Activated CD8-positive, alpha-beta memory T cell treated with anti-CD3 and anti-CD28 coated beads, Interleukin-2, amount 50 U/mL, for 1 hour (primary cell): ENCODE data around the gene AGPAT1.
"Not testable (repeated sequence)": the region's sequence is repeated elsewhere in the genome, so short reads cannot be mapped to it uniquely, and the experiment has no call there.

Experiments used
- DNase-seq: peaks from one replicate; pipeline ENCODE4 v3.0.0-alpha.2; 2020; ENCODE audit errors: extremely low read depth

Gene AGPAT1

DNA sequence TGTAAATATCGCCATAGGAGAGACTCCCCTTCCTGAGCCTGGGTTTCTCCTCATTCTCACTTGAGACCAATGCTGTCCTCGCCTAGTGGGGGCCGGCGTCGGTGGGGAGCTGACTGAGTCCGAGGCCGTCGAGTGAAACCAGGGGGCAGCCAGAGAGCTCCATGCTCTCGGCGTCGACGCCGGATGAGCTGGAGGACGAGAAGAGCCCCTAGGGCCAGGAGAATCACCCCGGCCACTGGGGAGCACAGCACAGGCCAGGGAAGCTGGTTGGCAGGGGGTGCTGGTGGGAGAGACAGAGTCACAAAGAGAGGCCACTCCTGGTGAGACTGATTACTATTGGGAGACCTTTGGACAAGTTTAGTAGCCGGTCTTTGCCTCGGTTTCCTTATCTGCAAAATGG lies 23.0 kb upstream of the AGPAT1 start:
- DNase-seq = no peak

DNA sequence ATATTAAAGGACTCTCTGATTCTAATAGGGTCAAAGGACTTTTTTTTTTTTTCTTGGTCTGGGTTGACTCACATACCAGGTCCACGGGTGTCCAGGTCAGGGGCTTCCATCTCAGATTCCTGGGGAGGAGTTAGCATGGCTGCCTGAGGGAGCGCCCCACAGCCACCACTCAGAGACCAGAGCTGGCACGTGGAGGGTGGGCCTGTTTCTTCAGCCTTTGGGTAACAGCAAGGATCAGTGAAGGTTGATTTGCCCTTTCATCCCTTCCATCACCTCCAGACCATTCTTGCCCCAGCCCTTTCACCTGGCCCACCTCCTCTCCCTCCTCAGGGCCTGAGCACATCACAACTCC lies 22.4 kb upstream of the AGPAT1 start:
- DNase-seq = no peak

DNA sequence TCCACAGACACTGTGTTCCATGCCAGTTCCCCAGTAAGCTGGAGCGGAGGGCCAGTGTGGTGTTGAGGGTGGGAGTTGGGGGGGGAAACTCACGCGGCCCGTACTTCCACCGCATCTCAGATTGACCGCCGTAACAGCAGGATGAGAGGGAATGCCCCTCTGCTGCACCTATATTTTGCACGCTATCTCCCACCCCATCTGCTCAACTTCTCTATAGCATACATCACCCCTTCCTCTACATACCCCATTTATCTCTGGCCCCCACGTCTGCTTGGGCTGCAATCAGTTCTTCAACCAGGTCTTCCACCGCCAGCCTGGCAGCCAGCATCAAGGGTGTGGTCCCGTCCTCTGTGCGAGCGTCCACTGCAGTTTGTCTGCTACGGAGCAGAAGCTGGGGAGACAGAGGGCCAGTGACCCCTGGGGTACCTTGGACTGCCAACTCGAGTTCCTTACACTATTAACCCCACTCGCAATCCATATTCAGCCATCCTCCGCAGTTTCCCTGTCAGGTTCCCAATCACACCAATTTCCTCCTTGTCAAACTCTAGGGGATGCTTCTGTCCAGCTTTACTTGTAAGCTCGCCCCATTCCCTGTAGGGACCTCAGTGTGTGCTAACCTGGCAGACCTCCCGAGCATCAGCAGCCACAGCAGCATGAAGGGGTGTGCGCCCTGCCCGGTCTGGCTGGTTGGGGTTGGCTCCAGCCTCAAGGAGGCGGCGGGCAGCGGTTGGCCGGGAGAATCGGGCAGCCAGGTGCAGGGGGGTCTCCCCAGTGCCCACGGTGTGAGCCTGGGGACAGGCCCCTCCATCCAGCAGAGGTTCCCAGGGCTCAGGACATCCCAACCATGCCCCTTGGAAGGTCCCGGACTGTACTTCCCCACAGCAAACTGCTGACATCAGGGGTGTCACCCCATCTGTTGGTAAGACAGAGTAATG lies 21.1 kb upstream of the AGPAT1 start:
- DNase-seq = no peak

DNA sequence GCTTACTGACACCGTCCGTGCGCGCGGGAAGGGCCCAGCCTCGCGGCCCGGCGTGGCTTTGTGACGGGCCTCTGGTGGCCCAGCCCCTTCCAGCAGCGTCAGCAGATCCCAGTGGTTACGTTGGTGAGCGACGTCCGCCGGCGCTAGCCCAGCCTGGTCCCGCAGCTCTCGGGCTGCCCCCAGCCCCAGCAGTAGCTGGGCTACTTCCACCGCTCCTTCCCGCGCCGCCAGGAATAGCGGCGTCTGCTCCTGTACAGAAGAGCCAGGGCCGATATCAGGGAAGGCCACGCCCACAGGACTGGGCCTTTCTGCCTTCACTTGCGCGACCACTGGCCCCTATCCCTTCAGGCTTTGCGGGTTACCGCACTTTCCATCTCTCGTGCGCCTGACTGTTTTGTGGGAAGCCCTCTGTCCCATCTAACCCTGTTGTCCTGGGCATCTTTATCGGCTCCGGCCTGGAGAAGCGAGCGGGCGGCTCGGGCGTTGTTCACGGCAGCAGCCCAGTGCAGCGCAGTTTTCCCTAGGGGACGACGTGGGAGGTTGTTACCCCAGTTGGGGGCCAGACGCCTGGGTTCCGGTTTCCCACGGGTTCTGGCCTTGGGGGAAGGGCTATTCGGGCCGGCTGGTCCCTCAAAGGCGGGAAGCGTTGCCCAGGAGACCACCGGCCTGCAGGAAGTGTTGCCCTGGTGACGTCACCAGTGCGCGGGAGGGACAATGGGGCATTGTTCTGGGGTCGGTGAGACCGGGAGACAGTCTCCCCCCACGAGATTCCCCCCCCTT lies 20.2 kb upstream of the AGPAT1 start:
- DNase-seq = no peak

DNA sequence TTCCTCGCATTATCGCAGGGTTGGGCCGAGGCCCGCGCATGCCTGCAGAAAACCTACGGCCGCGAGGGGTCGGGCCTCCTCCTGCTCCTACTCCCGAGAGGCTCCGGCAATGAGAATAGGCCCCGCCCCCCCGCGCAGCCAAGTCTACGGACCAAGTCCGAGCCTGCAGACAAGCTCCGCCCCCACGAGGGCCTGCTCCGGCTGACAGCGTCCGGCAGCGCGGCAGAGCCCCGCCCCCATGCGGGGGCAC lies 19.7 kb upstream of the AGPAT1 start:
- peak; percentile 99 for DNase-seq

DNA sequence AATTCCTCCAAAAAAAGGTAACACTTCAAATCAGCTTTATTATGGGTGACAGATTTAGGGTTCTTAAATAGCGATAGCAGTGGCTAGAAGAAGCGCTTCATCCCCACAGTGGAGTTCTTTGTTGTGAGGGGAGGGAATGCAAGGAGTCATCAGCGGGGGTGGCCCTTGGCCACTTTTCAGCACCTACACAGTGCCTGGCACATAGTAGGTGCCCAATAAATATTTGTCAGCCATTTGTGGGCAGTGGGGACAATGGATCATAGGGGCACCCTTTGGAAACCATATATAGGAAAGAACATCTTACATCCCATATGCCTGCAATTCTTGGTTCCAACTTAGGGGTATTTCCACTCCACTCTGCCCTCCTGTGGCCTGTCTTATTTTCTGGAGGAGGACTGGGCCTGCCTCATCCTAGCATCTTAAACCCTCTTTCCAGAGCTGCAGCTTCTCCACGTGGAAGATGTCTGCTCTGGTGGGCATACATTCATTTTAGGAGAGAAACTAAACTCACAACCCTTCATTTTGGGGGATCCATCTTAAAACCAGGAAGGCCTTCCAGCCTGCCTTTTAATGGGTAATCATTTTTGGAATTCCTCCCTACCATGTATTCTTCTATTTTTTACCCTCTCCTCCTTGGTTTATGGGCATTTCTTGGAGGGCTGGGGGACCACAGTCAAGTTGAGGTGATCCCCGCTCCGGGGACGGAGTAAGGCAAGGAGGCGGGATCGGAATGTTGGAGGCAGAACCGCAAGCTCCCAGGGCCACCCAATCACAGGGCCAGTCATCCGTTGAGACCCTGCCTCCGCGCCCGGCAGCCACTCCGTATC lies 19.2 kb upstream of the AGPAT1 start:
- DNase-seq = no peak

DNA sequence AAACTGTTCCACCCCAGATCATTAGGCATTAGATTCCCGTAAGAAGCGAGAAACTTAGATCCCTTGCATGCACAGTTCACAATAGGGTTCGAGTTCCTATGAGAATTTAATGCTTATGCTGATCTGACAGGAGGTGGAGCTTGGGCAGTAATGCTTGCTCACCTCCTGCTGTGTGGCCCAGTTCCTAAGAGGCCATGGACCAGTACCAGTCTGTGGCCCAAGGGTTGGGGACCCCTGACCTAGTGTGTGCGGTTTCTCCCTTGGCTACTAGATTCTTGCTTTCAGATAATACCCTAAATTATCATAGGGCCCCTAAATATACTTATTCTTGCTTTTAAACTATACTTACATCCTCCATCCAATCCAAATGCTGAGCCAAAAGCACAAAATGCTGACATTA lies 18.5 kb upstream of the AGPAT1 start:
- DNase-seq = no peak

DNA sequence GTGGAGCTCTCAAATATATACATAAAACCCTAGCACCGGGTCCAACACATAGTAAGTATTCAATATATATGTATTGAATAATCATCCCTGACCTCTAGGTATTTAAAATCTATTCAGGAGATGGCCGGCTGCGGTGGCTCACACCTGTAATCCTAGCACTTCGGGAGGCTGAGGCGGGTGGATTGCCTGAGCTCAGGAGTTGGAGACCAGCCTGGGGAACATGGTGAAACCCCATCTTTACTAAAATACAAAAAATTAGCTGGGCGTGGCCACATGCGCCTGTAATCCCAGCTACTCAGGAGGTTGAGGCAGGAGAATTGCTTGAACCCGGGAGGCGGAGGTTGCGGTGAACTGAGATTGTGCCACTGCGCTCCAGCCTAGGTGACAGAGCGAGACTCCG lies 17.2 kb upstream of the AGPAT1 start:
- DNase-seq = not testable (repeated sequence)

DNA sequence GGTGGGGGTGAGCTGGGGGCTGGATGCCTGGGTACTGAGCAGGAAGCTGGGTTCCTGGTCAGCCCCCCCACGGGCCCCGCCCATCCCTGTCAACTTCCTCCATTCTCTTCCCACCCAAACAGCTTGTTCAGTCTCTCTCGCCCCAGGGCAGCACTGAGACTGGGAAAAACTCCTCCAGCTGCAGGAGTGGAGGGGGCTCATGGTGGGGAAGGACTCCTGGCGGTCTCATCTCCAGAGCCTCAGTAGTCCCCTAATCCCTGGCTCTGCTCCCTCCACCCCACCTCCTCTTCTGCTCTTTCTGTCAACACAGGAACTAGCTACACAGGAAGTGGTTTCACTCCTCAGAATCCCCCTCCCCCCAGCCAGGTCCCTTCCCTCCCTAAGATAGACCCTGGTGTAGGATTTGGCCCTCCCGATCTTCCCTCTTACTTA lies 16.7 kb upstream of the AGPAT1 start, which contains the start of gene GPSM3:
Gene GPSM3, minus strand, starts transcription at position 36 of the 432 bp plus-strand sequence. CDS start 130 bp downstream, outside the sequence.
- no peak for DNase-seq

DNA sequence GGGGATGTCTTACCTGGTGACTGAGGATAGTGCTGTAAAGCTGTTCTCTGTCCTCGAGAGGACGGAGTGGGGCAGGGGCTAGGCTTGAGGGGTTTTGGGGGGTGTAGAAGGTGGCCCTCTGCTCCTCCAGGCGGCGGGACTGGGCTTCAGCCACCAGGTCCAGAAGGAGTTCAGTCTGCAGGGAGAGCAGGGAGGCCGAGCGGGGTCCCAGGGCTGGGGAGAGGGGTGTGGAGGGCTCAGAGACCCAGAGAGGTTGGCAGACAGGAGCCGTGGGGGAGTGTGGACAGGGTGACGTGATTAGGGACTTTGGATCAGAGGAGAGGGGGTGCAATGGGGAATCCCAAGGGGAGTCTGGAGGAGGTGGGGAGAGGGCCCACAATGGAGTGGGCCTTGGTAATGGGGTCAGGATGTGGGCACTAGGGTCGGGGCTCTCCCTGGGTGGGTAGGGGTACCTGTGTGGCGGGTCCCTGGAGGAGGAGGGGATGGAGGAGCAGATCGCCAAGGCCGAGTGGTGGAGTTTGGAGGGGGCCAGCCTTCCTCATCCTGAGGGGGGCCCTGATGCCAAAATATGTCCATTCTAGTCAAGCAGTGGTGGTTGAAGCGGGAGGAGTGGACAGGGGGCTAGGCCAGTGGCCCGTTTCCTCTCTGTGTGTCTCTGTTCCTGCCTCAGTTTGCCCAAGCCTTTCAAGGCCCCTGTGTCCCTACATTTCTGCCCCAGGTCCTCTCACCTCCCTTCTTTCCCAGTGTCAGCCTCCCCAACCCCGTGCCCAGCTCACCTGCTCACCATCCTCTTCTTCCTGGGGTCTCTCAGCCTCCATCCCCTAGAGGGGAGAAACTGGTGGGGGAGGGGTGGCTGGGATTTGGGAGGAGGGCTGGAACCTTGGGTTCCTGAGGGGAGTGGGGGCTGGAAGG lies 16.1 kb upstream of the AGPAT1 start:
- no peak for DNase-seq

DNA sequence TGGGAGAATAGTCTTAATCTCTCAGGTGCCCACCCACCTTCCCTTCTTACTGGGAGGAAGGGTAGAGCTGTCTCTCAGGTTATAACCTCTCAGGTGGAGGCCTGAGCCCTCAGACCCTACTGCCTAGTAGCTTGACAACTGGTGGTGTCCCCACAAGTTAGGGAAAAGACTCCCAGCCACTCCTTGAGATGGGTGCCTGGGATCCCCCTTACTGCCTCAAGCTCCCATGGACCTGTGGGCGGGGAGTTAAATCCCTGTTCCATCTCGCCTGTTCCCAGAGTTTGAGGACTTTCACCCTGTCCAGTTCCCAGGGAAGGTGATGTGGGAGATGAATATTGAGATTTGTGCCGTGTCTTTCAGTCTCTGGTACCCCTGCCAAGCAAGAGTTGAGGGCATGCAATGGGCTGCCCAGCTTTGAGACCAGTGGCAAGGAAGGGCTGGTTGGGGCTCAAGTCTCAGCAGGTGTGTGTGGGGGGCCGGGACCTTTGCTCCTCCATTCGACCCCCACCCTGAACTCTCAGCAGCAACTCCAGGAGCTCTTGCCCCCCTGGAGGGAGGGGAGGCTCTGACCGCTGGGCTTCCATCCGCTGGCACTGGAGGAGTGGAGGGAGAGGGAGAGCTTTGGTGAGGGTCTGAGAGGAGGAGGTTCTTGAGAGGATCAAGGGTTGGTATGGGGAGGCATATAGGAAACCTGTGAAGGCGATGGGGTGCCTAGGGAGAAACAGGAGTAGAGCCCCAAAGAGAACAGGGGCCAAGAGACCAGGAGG lies 15.2 kb upstream of the AGPAT1 start:
- DNase-seq = no peak

DNA sequence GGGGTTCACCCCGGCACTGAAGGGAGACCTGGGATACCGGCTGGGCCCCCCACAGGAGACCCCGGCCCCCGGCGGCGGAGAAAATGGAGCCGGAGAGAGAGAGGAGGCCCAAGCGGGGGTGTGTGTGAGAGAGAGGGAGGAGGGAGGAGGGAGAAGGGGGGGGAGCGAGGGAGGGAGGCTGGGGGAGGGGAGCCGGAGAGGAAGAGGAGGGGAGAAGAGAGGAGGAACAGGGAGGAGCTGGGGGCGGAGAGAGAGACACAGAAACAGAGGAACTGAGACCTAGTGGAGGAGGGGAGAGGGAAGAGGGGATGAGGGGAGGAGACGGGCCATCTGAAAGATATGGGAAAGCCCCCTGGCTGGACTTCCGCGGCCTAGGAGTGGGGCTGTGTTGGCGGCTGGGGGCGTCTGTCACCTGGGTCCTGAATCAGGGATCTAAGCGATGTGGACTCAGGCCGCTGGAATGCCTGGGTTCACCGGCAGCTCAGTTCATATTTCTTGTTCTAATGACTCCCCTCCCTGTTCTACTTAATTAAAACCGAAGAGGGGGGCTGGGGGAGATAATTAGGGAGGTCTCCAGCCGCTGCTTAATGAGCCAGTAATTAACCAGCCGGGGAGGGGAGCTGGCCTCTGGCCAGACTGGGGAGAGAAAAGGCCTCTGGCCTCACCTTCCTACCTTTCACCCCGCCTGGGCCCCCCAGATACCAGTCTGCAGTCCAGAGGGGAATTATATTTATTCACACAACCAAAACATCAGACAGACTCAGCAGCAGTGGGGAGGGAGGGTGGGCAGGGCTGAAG lies 14.4 kb upstream of the AGPAT1 start, which contains the start of gene PBX2:
Gene PBX2, minus strand, starts transcription at position 149 of the 798 bp plus-strand sequence. CDS start 287 bp downstream, outside the sequence.
- DNase-seq = peak; percentile 50

DNA sequence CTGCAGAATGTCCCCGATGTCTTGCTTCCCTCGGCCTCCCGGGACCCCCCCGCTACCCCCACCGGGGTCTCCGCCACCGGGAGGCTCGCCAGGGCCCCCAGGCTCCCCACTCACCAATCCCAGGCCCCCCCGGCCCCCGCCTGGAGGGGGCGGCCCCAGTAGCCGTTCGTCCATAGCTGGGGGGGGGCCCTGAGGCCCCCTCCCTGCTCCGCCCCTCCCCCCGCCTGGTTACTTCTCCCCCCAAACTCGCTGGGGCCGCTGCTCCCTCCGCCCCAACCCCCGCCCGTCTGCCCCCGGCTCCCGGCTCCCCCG lies 13.8 kb upstream of the AGPAT1 start:
- DNase-seq = no peak

DNA sequence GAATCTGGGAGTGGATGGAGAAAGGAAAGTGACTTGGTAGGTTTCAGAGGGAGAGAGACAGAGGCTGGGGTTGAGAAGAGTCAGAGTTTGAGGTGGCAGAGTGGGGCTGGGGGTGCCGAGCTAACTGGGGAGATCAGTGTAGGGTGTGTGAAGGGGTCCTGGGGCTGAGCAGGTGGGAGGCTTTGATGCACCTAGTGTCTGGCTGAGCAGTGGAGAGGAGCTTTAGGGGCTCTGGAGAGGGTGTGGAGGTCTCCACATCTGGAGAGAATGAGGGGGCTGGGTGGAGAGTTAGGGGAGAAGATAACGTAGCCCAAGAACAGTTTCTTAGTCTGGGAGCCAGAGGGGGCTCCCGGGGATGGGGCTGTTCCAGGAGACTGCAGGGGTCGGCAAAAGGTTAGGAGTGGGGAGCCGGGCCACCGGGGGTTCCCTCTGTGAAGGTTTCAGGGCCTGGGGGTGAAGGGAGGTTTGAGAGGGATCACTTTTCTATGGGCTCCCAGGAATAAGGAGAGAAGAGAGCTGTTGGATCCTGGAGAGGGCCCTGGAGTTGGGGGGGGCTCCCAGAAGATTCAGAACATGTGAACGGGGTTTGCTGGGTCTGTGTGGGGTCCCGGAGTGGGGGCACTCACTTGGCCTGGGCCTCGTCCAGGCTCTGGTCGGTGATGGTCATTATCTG lies 13.3 kb upstream of the AGPAT1 start:
- no peak for DNase-seq

DNA sequence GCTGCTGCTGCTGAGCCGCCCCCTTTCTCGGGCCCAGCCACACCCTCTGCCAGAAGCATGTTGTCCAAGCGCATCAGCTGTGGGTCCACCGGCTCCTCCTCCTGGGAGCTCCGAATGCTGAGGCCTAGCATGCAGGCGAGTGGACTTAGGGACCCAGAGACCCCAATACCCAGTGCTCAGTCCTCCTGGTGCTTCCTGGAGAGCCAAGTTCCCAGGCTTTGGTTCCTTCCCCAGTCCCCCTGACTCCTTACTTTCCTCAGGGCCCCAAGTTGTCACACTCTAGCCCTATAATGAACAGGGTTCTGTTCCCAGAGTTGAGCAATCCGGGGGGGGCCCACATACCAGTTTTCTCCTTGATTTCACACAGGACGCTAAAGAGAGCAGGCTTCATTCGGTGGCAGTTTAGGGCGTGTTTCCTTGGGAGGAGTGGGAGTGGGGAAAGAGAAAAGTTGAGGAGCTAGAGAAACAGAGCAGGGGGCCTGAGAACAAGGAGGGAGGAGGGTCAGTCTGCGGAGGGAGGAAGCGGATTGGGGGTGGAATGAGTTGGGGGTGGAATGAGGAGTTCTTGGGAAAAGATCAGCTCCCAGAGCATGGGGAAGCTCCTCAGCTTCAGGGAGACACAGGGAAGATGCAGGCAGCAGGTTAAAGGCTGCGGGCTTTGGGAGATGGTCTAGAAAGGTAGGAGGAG lies 12.6 kb upstream of the AGPAT1 start:
- no peak for DNase-seq

DNA sequence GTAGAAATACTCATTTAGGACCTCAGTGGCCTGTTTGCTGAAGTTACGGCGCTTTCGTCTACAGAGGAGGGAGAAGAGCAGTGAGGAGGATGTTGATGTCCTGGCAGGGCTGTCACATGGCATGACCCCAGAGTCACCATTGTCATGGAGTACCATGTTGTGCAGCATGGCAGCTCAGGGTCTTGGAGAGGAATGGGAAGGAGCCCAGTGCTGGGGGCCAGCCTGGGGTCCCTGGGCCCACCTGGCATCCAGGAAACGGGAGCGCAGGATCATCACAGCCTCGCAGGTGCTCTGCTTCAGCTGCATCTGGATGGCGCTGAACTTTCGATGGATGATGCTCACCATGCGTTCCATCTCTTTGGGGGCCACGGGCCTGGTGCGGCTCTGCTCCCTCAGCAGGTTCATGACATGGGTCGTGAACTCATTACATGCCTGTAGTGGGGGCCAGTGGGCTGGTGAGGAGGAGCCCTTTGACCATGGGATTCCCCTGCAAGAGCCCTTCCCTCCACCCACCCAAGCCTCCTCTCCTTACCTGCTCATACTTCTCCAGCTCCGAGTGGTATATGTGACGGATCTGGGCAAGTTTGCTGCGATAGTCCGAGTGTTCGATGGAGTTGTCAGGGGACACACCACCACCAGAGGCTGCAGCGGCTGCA lies 12.0 kb upstream of the AGPAT1 start:
- DNase-seq = not testable (repeated sequence)

DNA sequence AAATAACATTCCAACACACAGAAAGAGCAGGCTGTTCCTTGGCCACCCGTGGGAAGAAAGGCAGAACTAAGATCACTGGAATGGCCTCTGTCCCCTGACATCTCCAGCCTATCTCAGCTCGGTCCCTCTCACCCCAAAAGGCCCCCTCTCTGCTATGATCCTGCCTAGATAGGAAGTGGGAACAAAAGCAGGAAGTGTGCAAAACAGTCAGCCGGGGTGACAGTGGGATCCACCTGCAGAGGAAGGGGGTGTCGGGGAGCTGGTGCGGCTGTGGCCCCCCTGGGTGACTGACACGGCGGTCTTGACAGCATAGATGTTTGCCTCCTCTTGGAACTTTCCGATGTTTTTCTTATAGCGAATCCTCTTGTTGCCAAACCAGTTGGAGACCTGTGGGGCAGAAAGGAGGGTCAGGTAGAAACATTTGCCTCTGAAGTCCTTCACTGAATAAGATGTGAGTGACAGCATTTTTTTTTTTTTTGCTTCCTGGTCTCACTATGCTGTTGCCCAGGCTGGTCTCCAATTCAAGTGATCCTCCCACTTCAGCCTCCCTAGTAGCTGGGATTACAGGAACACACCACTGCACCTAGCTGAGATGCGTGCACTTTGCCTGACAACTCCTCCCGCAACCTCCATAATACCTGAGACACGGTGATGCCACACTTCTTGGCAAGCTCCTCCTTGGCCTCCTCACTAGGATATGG lies 11.3 kb upstream of the AGPAT1 start:
- no peak for DNase-seq
